ENCODE data around the gene ELF4.

DNA sequence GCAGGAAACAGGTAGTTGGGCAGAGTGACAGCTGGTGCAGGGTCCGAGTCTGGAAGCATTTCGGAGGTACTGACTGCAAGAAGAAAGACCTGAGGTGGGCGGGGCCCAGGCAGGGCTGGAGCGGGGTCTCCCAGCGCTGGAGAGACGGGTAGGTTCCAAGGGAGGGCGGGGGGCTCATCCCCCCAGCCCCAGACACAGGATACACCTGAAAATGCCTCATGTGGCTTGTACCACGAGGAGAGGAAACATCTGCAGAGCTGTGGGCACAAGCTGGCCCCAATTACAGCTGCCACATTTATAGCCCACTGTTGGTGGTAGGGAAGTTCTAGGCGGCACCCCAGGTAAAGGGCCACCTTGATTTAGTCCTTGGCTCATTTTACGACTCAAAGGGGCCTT, 38.0 kb downstream of the ELF4 start:
- TF ChIP-seq, protein P1, sequence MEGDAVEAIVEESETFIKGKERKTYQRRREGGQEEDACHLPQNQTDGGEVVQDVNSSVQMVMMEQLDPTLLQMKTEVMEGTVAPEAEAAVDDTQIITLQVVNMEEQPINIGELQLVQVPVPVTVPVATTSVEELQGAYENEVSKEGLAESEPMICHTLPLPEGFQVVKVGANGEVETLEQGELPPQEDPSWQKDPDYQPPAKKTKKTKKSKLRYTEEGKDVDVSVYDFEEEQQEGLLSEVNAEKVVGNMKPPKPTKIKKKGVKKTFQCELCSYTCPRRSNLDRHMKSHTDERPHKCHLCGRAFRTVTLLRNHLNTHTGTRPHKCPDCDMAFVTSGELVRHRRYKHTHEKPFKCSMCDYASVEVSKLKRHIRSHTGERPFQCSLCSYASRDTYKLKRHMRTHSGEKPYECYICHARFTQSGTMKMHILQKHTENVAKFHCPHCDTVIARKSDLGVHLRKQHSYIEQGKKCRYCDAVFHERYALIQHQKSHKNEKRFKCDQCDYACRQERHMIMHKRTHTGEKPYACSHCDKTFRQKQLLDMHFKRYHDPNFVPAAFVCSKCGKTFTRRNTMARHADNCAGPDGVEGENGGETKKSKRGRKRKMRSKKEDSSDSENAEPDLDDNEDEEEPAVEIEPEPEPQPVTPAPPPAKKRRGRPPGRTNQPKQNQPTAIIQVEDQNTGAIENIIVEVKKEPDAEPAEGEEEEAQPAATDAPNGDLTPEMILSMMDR (conservative IDR thresholded peaks at IDR 0.05; ENCODE audit: low read length) = no peak
- no peak for TF ChIP-seq EZH2phosphoT487 (IDR thresholded peaks at IDR 0.05; ENCODE audit: borderline replicate concordance)
